AML-193 (cell line): ENCODE measurements around the gene SYTL4.

Source experiments
- DNase-seq, 2 experiments: peaks; one replicate each; lab custom pipeline; 2025; lab: John Stamatoyannopoulos, UW

Gene SYTL4

GRCh38 chrX:100695302-100695701 is 36.6 kb downstream of the SYTL4 start:
- DNase-seq = no peak

DNA sequence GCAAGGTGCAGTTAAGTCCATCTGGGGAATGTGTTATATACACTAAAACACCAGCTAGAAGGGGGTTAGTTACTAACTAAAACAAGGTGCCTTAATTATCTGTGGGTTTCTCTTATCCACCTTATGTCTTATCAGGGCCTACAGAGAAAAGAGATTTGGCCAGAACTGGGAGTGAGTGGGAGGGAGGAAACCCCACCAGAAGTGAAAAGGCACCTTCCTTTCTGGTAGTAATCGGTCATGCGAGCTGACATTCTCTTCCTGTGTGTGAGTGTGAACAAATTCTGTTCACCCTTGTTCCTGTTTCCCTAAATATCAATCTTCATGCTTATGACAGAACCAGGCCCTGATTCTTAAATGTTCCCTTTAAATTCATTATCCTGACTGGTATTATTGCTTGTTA is 44.4 kb downstream of the SYTL4 start:
- DNase-seq = no peak

- DNase-seq = no peak
Measured at GRCh38 chrX:100687128-100687527, 44.8 kb downstream of the SYTL4 start.

GRCh38 chrX:100685997-100686305 is 46.0 kb downstream of the SYTL4 start:
- DNase-seq = no peak

GRCh38 chrX:100685284-100685996 is 46.5 kb downstream of the SYTL4 start:
- DNase-seq = peak; percentile 55 to 72

GRCh38 chrX:100682939-100683338 is 49.0 kb downstream of the SYTL4 start:
- no peak for DNase-seq

DNA sequence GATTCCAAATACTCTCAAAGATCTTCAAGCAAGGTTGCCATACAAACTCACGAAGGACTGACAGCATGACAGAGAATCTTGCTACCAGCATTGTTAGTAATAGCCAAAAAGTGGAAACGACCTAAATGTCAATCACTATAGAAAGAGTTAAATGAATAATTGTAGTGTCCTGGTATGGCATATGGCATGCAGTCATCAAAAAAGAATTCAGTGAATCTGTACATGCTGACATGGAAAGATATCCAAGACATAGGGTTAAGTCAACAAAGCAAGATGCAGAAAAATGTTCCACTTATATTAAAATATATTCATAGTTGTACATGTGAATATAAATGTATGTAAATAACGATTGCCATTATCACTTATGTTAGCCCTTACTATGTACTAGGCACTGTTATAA is 50.3 kb downstream of the SYTL4 start:
- no peak for DNase-seq

DNA sequence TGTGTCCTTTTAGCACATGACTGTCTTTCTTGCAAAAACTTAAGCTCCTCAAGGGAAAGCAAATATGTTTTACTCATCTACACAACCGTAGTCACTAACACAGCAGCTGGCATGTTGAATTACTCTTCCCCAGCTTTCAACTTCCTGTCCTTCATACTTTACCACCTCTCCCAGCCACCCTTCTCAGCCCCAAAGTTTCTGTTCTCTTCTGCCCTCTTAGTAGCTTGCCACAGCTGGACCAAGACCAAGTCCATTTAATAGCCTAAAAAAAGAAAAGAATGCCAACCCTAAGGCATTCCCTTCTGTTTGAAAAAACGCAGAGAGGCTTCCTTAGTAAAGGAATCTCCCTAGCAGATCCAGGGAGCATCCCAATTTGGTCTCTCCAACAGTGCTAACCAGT is 51.2 kb downstream of the SYTL4 start:
- DNase-seq = no peak

DNA sequence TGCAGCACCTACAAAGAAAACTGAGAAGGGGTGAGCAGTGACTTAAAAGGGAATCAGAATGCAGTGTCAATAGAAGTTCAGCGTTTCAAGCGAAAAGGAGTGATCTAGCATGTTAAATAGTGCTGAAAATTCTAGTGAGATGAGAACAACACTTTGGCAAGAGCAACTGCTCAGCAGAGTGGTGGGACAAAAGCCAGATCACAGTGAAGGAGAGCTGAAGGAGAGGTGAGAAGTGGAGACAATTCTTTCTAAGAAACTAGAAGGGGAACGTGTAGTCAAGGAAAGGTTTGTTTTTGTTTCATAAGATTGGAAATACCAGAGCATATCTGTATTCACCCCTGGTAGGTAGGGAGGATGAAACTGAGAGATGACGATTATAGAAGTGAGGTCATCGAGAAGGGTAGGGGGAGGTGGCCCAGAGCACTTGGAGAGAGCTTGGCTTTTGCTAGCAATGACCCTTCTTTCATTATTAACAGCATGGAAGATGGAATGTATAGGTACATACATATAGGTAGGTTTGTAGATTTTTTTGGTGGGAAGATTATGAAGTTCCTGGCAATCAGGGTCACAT is 54.2 kb downstream of the SYTL4 start:
- DNase-seq = no peak

GRCh38 chrX:100674705-100675104 is 57.2 kb downstream of the SYTL4 start:
- DNase-seq = no peak

DNA sequence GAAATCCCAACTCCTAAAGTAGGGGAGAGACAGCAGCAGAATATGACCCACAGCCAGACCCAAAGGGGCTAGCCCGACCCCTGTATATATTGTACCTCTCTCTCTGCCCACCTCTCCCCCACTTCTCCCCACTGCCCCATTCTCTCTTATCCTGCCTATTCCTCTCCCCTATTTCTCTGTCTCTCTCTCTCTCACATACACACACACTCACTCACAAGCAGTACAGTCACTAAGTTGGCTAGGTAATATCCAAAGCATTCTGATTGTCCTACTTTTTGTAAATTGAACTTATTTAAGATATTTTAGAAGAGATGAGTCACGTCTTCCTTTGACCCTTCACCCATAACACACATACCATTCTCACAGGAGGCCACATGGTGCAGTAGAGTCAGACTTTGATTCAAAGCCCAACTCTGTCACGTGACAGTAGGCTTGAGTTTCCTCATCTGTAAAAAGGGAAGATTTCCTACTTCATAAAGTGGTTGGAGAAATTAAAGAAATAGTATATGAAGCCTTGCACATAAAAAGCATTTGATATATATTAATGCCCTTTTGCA is 58.4 kb downstream of the SYTL4 start:
- DNase-seq = no peak

DNA sequence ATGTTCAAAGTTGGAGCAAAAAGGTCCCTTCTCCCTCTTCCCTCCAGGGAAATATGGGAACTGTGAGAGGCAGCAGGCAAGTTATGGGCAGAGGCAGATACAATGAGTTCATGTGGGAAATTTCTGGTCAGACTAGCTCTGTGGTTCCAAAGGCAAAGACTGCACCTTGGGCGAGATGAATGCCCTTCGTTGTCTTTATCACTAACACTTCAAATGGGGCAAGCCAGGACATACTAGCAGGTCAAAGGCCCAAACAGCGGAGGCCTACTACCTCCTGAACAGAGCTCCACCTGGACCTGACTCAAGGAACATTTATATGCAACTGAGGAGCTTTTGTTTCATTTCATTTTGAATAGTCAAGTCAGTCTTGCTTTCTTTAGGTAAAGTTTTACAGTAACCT is 59.0 kb downstream of the SYTL4 start:
- DNase-seq = no peak

- DNase-seq = no peak
Measured at GRCh38 chrX:100663642-100664041, 68.3 kb downstream of the SYTL4 start.

- no peak for DNase-seq
Measured at GRCh38 chrX:100662796-100663195, 69.1 kb downstream of the SYTL4 start.

DNA sequence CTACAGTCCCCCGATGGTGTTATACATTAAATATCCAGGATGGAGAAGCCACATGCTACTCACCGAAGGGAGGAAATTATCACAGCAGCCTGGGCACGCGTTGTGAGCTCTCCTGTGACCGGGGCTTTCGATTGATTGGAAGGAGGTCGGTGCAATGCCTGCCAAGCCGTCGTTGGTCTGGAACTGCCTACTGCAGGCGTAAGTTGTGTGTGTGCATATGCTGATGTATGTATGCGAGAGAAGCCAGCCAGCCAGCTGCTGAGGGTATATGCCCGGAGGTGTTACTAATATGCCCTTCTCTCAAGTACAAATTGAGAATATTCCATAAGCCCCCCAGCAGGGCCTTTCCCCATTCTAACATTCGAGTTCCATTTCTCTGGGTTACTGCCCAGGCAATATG is 69.8 kb downstream of the SYTL4 start:
- DNase-seq = no peak

- DNase-seq = no peak
Measured at GRCh38 chrX:100659431-100660137, 72.3 kb downstream of the SYTL4 start.

GRCh38 chrX:100658941-100659381 is 73.0 kb downstream of the SYTL4 start:
- DNase-seq = no peak

DNA sequence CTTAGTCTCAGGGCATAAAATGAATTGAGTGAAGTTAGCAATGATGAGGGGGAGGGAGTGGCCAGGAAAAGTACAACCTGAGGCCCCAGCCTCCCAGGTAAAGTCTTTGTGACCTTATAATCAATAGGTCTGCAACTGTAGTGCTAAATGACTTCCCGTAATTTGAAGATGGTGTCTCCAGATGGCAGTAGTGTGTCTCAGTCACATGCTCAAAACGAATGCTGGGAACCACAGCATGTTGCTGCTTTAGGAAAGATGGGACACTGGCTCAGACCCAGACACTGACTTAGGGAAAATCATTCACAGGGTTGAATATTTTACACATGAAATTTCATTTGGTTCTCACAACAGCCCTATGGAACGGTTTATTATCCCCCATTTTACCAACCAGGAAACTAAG is 77.7 kb downstream of the SYTL4 start:
- DNase-seq = peak in 1 of 2 experiments; percentile 2

DNA sequence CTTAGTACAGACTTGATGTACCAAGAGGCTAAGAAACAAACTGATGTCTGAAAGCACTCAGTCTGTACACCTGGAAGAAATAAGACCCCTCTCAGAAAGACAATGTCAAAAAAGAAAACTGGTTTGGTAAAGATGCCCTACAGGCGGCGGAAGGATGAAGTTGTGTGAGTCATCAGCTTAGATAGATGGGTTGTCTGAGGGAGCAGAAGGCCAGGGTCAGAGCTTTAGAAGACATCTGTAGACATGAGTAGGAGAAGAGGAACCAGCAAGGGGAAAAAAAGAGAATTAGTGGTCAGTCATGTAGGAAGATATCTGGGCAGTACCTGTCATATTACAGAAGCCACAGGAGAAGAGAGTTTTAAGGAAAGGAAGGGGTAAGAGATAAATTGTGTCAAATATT is 79.7 kb downstream of the SYTL4 start:
- no peak for DNase-seq

GRCh38 chrX:100650841-100651240 is 81.1 kb downstream of the SYTL4 start:
- DNase-seq = no peak

DNA sequence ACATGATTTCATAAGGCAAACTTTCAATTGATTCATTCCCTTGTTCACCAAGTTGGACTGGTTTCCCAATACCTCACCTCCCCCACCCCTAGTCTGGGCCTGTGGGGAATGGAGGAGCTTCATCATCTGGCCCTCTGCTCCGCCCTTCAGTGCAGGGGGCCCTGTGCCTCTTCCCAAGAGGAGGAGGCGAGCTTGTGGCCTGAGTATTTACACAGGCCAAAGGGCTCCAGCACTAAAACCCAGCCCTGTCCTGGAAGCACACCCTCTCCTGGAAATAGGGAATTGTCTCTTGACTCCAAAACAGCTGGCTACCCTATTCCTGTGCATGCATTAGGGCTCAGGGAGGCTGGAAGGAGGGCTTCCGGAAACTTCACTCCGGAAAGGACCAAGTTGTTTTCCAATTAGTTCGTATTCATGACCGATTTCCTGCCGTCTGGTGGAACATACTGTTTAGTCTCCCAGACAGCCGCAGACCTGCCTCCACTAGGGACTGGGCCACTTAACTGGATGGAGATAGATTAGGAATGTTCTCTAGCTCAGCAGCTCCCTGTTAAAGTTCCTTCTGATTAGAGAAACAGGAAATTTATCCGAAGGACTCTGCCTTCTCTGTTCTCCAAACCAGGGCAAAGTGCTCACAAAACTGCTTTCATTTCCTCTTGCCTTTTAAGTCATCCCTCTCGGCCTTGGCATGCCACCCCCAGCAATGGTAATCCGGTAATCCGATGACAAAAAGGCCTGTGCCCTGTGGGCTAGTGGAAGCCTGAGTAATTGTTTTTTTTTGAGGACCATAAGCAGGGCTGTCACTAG is 82.2 kb downstream of the SYTL4 start:
- DNase-seq = no peak
